HG03457 (cell line): ENCODE measurements around the gene HOTAIR.

Source experiments
- ATAC-seq: cut with Tn5 transposase; IDR thresholded peaks from one replicate; pipeline ENCODE4 v1.9.1; 2021; ENCODE audit warnings: moderate number of reproducible peaks; ENCODE audit not compliant: unreplicated experiment

The HOTAIR gene

GRCh38 chr12:54011665-54012532 is 37.1 kb upstream of the HOTAIR start:
- ATAC-seq = no peak

GRCh38 chr12:54010972-54011664 is 36.4 kb upstream of the HOTAIR start:
- no peak for ATAC-seq

GRCh38 chr12:54010053-54010971 is 35.6 kb upstream of the HOTAIR start:
- no peak for ATAC-seq

- no peak for ATAC-seq
Measured at GRCh38 chr12:54009171-54010052, 34.7 kb upstream of the HOTAIR start.

DNA sequence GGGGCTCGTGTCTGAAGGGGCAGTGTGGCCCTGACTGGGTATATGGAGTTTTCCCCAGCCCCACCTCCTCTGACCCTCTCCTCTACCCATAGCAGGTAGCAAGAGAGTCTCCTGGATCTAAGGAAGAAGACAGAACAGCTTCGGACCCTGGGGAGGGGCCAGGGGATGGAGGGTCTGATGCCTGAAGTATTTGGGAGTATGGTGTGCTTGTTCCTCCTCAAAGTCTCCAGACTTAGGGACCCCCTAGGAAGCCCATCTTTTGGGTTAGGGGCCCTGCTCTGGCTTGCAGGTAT is 33.5 kb upstream of the HOTAIR start:
- no peak for ATAC-seq

GRCh38 chr12:54007538-54008259 is 32.9 kb upstream of the HOTAIR start:
- ATAC-seq = no peak

- ATAC-seq = no peak
Measured at GRCh38 chr12:54006559-54007220, 31.9 kb upstream of the HOTAIR start.

GRCh38 chr12:54005853-54006558 is 31.3 kb upstream of the HOTAIR start:
- ATAC-seq = no peak

GRCh38 chr12:54005531-54005852 is 30.7 kb upstream of the HOTAIR start:
- ATAC-seq = no peak

DNA sequence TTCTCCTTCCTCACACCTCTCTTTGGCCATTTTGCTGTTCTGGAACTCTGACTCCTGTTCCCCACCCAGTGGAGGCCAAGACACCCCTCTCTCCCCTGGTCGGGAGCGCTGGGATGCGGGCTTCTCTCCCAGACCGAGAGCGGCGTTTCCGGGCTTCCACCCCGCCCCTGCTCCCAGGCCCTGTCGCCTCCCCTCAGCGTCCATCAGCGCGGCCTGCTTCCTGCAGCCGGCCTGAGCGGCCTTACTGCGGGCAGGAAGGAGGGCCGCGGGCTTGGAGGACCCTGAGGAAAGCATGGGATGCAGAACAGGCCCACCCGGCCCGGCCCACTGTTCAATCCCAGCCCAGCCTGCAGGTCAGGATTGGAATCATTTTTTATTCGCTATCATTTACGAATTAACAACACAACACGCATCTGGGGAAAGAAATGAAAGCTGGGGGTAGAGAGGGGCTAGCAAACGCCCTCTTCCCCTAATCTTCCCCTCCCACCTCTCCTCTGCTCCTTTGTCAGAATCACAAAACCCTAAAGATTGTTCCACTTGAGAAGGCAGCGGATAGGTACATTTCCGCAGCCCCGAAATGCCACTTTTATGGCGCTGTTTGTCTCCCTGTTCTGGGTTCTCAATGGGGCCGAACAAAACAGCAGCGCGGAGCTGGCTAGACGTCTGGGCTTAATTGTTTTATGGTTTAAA is 30.2 kb upstream of the HOTAIR start:
- ATAC-seq = no peak

DNA sequence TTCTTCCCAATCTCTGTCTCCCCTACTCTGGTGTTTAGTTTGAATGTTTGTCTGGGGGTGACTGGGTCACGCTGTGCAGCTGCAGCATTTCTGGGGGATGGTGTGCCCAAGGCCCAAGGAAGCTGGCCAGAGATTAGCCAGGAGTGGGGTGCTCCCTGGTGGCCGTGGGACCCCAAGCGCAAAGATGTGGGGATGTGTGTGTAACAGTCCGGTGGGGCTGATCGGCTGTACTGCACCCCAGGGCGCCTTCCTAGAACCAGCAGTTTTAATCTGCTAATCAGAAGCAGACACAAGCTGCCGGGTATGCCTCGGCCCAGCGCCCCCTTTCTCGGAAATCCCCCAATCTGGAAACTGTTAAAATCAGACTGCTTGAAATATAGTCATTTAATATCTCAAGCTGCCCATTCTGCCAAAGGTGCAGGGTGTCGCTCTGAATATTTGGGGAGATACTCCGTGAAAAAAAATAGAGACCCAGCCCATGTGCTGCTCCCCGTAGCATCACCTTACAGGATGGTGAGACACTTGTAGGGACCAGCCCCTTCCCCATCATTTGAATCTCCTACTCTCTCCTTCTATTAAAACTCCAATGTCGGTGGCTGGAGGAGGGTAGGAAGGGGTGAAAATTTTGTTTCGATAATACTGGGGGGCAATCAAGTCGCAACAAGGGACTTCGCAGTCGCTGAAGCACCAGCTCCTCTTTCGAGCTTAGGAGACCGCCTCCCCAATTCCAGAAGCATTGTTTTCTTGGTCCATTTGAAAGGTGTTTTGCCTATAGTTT is 29.5 kb upstream of the HOTAIR start:
- ATAC-seq = no peak

DNA sequence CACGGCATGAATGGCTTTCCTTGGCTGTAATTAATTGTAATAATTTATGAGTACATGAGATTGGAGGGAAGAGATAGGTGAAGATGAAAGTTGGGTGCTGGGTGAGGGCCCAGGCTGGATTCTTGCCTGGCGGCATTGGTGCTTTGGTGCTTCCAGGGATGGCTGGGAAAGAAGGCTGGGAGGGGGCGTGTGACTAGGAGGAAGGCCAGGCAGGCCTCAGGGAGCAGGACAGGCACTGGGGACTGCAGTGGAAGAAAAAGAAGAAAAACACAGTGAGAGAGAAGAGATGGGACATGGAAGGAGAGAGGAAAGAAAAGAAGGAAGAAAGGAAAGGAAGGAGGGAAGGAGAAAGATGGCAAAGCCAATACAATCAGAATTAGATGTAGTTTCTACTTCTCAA is 28.9 kb upstream of the HOTAIR start:
- ATAC-seq = no peak

DNA sequence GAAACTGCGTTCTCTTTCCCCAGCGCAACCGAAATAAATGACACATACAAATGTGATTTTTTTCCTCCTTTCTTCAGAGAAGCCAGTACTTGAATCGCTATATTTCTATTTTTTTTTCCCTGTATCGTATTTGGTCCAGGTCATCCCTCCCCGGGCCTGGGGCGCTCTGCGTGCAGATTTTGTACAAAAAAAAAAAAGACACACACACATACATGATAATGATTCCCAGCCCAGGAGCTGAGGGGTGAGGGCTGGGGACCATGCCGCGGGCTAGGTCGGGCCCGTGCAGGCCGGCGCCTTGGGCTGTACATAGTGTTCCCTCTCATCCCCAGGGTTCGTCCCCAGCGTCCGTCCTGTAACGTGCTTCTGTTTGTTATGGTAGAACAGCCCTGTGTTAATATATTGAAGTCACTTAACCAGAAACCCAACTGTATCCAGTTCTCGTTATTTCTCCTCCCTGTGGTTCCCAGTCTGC is 28.2 kb upstream of the HOTAIR start:
- ATAC-seq = no peak

DNA sequence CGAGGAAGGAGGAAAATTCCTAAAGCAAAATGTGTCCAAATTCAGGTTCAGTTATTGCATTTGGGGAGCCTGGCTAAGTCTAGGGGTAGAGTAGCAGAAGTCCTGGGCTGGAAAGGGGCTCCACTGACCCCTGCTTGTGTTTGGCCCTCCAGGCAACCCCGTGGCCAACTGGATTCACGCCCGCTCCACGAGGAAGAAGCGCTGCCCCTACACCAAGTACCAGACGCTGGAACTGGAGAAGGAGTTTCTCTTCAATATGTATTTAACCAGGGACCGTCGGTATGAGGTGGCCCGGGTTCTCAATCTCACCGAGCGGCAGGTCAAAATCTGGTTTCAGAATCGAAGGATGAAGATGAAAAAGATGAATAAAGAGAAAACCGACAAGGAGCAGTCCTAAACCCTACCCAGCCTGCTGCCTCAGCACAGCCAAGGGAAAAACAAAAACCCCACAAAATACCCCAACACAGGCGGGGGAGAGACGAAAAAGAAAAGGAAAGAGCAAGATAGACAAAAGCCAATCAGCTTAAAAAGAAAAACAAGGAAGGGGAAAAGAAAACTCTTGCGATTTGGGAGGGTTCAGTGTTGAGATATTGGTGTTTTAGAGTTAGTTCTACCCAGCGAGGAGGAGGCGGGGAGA is 27.6 kb upstream of the HOTAIR start:
- no peak for ATAC-seq

- no peak for ATAC-seq
Measured at GRCh38 chr12:54001283-54002187, 26.8 kb upstream of the HOTAIR start.
